ENCODE data around the gene RALGPS1. TPM values are rescaled to one million over a fixed set of nuclear protein-coding genes. Genes with fewer than 3 reads are reported as not detected.

Gene RALGPS1
- total and polyA plus RNA-seq, 2 donors (not counting 1 experiment from before 2014, with no cell fraction given), result 19.7 to 39.9 TPM

GRCh38 chr9:126874546-126875314 lies 39.9 kb upstream of the RALGPS1 start:
- no peak overlapping the region for H2AFZ ChIP-seq (ENCODE audit: insufficient read depth, low read depth, low read length, poor library complexity, severe bottlenecking)
- peaks cover 33% of the 10 kb centered on the region for H3K4me1 Mint-ChIP-seq
- no peaks in the 10 kb centered on the region for H3K27me3 Mint-ChIP-seq
- no peaks in the 10 kb centered on the region for H3K9me3 ChIP-seq (ENCODE audit: control extremely low read depth in 1 of 3, control insufficient read depth in 2 of 3, insufficient read depth in 1 of 3, low read length in 2 of 3)
- H3K4me3 Mint-ChIP-seq, result no peak overlapping the region
- peaks cover 57% of the 10 kb centered on the region for H3K79me2 ChIP-seq (ENCODE audit: control insufficient read depth, insufficient read depth, low read length)
- H4K20me1 ChIP-seq (ENCODE audit: control insufficient read depth, insufficient read depth, low read length, poor library complexity, severe bottlenecking), result peaks cover 30% of the 10 kb centered on the region
- no peak for DNase-seq
- H3K27ac Mint-ChIP-seq, result no peak overlapping the region
- no peak for TF ChIP-seq EZH2 (IDR thresholded peaks at IDR 0.05; ENCODE audit: borderline replicate concordance, insufficient read depth, low read depth, low read length, poor library complexity, severe bottlenecking)
- no peak for TF ChIP-seq CTCF (IDR thresholded peaks at IDR 0.05)
- intact Hi-C loops (cut with micrococcal nuclease), result no loop called here
- no peaks in the 10 kb centered on the region for H3K27me3 ChIP-seq (replicated peaks in 1 of 4; ENCODE audit: control extremely low read depth in 1 of 4, control insufficient read depth in 3 of 4, insufficient read depth in 4 of 4, low read length in 3 of 4)
- H3K4me2 ChIP-seq (replicated peaks; ENCODE audit: low read depth, low read length, poor library complexity, severe bottlenecking), result no peak overlapping the region
- H3K27ac ChIP-seq (ENCODE audit: low read length in 2 of 2), result no peak overlapping the region
- ChIA-PET POLR2A (no interaction called here), CTCF (no interaction called here)
- H3K4me1 ChIP-seq (ENCODE audit: control insufficient read depth in 2 of 2, insufficient read depth in 2 of 2, low read length in 2 of 2), result no peaks in the 10 kb centered on the region
- WGBS (ENCODE audit: insufficient coverage), result 92% methylated on average over 3 of the region's 9 CpGs
- no peak for ATAC-seq (ENCODE audit: low read depth)
- no peak overlapping the region for H3K9ac ChIP-seq (ENCODE audit: low read length)
- peaks cover 0 to 7% of the 10 kb centered on the region in 2 experiments for H3K36me3 ChIP-seq (replicated peaks in 1 of 2; ENCODE audit: control extremely low read depth in 1 of 2, control insufficient read depth in 1 of 2, extremely low read depth in 1 of 2, insufficient read depth in 2 of 2, low read length in 1 of 2)
- no peaks in the 10 kb centered on the region for H3K9me3 Mint-ChIP-seq (ENCODE audit: insufficient read depth)
- H3K4me3 ChIP-seq (ENCODE audit: control extremely low read depth in 1 of 5, extremely low read depth in 1 of 5, insufficient read depth in 1 of 5, low read depth in 2 of 5, low read length in 4 of 5), result no peak overlapping the region

- Histone ChIP-seq H3K9me3 (ENCODE audit: control extremely low read depth in 1 of 3, control insufficient read depth in 2 of 3, insufficient read depth in 1 of 3, low read length in 2 of 3) (no peaks in the 10 kb centered on the region), H2AFZ (ENCODE audit: insufficient read depth, low read depth, low read length, poor library complexity, severe bottlenecking) (no peak overlapping the region), H3K27me3 (replicated peaks in 1 of 4; ENCODE audit: control extremely low read depth in 1 of 4, control insufficient read depth in 3 of 4, insufficient read depth in 4 of 4, low read length in 3 of 4) (no peaks in the 10 kb centered on the region), H3K4me1 (ENCODE audit: control insufficient read depth in 2 of 2, insufficient read depth in 2 of 2, low read length in 2 of 2) (no peaks in the 10 kb centered on the region), H3K4me3 (ENCODE audit: control extremely low read depth in 1 of 5, extremely low read depth in 1 of 5, insufficient read depth in 1 of 5, low read depth in 2 of 5, low read length in 4 of 5) (no peak overlapping the region), H3K79me2 (ENCODE audit: control insufficient read depth, insufficient read depth, low read length) (peaks cover 53% of the 10 kb centered on the region), H3K27ac (ENCODE audit: low read length in 2 of 2) (no peak overlapping the region), H3K36me3 (replicated peaks in 1 of 2; ENCODE audit: control extremely low read depth in 1 of 2, control insufficient read depth in 1 of 2, extremely low read depth in 1 of 2, insufficient read depth in 2 of 2, low read length in 1 of 2) (peaks cover 3 to 19% of the 10 kb centered on the region in 2 experiments), H3K4me2 (replicated peaks; ENCODE audit: low read depth, low read length, poor library complexity, severe bottlenecking) (no peak overlapping the region), H3K9ac (ENCODE audit: low read length) (no peak overlapping the region), H4K20me1 (ENCODE audit: control insufficient read depth, insufficient read depth, low read length, poor library complexity, severe bottlenecking) (peaks cover 26% of the 10 kb centered on the region)
- CTCF ChIA-PET, result no interaction called here
- no peak for TF ChIP-seq CTCF (IDR thresholded peaks at IDR 0.05)
- TF ChIP-seq EZH2 (IDR thresholded peaks at IDR 0.05; ENCODE audit: borderline replicate concordance, insufficient read depth, low read depth, low read length, poor library complexity, severe bottlenecking), result no peak
- ATAC-seq (ENCODE audit: low read depth), result no peak
- Mint-ChIP-seq H3K27ac (no peak overlapping the region), H3K9me3 (ENCODE audit: insufficient read depth) (no peaks in the 10 kb centered on the region), H3K27me3 (no peaks in the 10 kb centered on the region), H3K4me1 (peaks cover 28% of the 10 kb centered on the region), H3K4me3 (no peak overlapping the region)
- DNase-seq, result no peak
- WGBS (ENCODE audit: insufficient coverage), result 100% methylated on average over 2 of the region's 4 CpGs
- POLR2A ChIA-PET, result no interaction called here
- intact Hi-C loops (cut with micrococcal nuclease), result no loop called here
Measured at GRCh38 chr9:126875756-126876510, 38.6 kb upstream of the RALGPS1 start.

Measured in B cell (primary cell).